H1 (cell line): Measurements from ENCODE around the gene LACTB. TPM values are rescaled to one million over a fixed set of nuclear protein-coding genes. Genes with fewer than 3 reads are reported as not detected.

Source experiments
- CTCF ChIA-PET: fragments of 300-600 bp; sonication (Branson Sonifier 250); formaldehyde crosslinking; loops from one replicate; lab custom pipeline; 2021; ENCODE audit not compliant: partially characterized antibody; lab: Charles Lee
- POLR2A ChIA-PET: fragments of 300-600 bp; sonication (Branson Sonifier 250); formaldehyde crosslinking; loops from one replicate; lab custom pipeline; 2021; ENCODE audit warnings: inconsistent platforms; ENCODE audit not compliant: partially characterized antibody; lab: Charles Lee
- DNase-seq, 2 experiments: peaks; one replicate each; pipeline versions ENCODE4 v3.0.0 to v3.0.0-alpha.2; 2010 to 2022; ENCODE audit warnings: low spot score in 2 of 2, low read depth in 1 of 2, mixed read lengths in 1 of 2
- FAIRE-seq: peaks from 2 replicates; lab custom pipeline; 2011; peaks lifted over from hg19 to GRCh38; lab: Jason Lieb, UNC
- H2AFZ ChIP-seq: 2 replicates; pipeline ENCODE4 v1.8.1; 2012; ENCODE audit warnings: low read length, inconsistent platforms
- H2AK5ac ChIP-seq: 2 replicates; pipeline ENCODE4 v1.6.1; 2013; ENCODE audit warnings: low read depth, low read length
- H2BK120ac ChIP-seq: replicated peaks from 2 replicates; pipeline ENCODE3; 2013; ENCODE audit warnings: low read depth, low read length, inconsistent platforms
- H2BK12ac ChIP-seq: 2 replicates; pipeline ENCODE4 v1.6.1; 2013; ENCODE audit warnings: low read depth, low read length
- H2BK15ac ChIP-seq: 2 replicates; pipeline ENCODE4 v1.6.1; 2013; ENCODE audit warnings: low read length
- H2BK20ac ChIP-seq: 2 replicates; pipeline ENCODE4 v1.6.1; 2013; ENCODE audit warnings: low read length
- H2BK5ac ChIP-seq: 2 replicates; pipeline ENCODE4 v1.6.1; 2013; ENCODE audit warnings: low read depth, low read length
- H3K14ac ChIP-seq: 2 replicates; pipeline ENCODE4 v1.6.1; 2013; ENCODE audit warnings: inconsistent platforms; ENCODE audit not compliant: insufficient read length
- H3K18ac ChIP-seq: 2 replicates; pipeline ENCODE4 v1.6.1; 2013; ENCODE audit warnings: low read length; ENCODE audit errors: extremely low read depth
- H3K23ac ChIP-seq: 2 replicates; pipeline ENCODE4 v1.6.1; 2013; ENCODE audit warnings: inconsistent platforms; ENCODE audit not compliant: insufficient read length
- H3K23me2 ChIP-seq: 2 replicates; pipeline ENCODE4 v1.6.1; 2013; ENCODE audit warnings: low read depth, low read length
- H3K27ac ChIP-seq: 2 replicates; pipeline ENCODE4 v1.6.1; 2011; ENCODE audit warnings: low read depth, low read length, inconsistent platforms
- H3K27me3 ChIP-seq, 4 experiments: replicated peaks in 1 of 4; 1 replicate in 1 of 4; 2 replicates in 3 of 4; pipeline versions ENCODE4 v1.6.1 to v1.8.1; 2011 to 2013; ENCODE audit warnings: low read length in 3 of 4, mild to moderate bottlenecking in 3 of 4, inconsistent platforms in 2 of 4, mixed read lengths in 2 of 4, moderate library complexity in 1 of 4; ENCODE audit not compliant: control insufficient read depth in 3 of 4, insufficient read depth in 3 of 4; ENCODE audit errors: extremely low read depth in 1 of 4
- H3K36me3 ChIP-seq, 4 experiments: 2 replicates each; pipeline versions ENCODE4 v1.6.1 to v1.8.1; 2011 to 2013; ENCODE audit warnings: mild to moderate bottlenecking in 4 of 4, low read length in 3 of 4, moderate library complexity in 2 of 4, control low read depth in 1 of 4, inconsistent platforms in 1 of 4; ENCODE audit not compliant: insufficient read depth in 4 of 4, control insufficient read depth in 2 of 4
- H3K4ac ChIP-seq: replicated peaks from 2 replicates; pipeline ENCODE3; 2013; ENCODE audit warnings: low read length, low read depth, mixed read lengths, inconsistent platforms; ENCODE audit not compliant: insufficient read length
- H3K4me1 ChIP-seq, 4 experiments: replicated peaks in 1 of 4; 1 replicate in 1 of 4; 2 replicates in 3 of 4; pipeline versions ENCODE4 v1.6.1 to v1.8.1; 2011 to 2013; ENCODE audit warnings: low read length in 3 of 4, inconsistent platforms in 2 of 4, mixed read lengths in 1 of 4; ENCODE audit not compliant: insufficient read depth in 4 of 4, control insufficient read depth in 3 of 4
- H3K4me2 ChIP-seq, 2 experiments: 2 replicates each; pipeline versions ENCODE4 v1.6.1 to v1.8.1; 2011 to 2013; ENCODE audit warnings: low read depth in 2 of 2, low read length in 2 of 2, control low read depth in 1 of 2, inconsistent platforms in 1 of 2, mild to moderate bottlenecking in 1 of 2; ENCODE audit not compliant: insufficient read depth in 1 of 2
- H3K4me3 ChIP-seq, 4 experiments: fragments of 200-600, 300-600 bp in 1 of 4; sonication (generic), shearing (Covaris generic), sonication (Bioruptor Twin) in 1 of 4; 2 replicates each; pipeline versions ENCODE4 v1.5.1 to v1.8.1; 2011 to 2016; ENCODE audit warnings: low read length in 4 of 4, low read depth in 3 of 4, control low read depth in 2 of 4, inconsistent platforms in 2 of 4, mild to moderate bottlenecking in 2 of 4, mixed read lengths in 1 of 4, moderate library complexity in 1 of 4; ENCODE audit not compliant: insufficient read depth in 2 of 4; ENCODE audit errors: extremely low read depth in 1 of 4
- H3K56ac ChIP-seq: replicated peaks from 2 replicates; pipeline ENCODE3; 2013; ENCODE audit warnings: low read depth, mild to moderate bottlenecking, mixed read lengths, low read length, inconsistent platforms; ENCODE audit not compliant: insufficient read length
- H3K79me1 ChIP-seq: 2 replicates; pipeline ENCODE4 v1.6.1; 2013; ENCODE audit warnings: low read depth, low read length, control low read depth
- H3K79me2 ChIP-seq, 2 experiments: 2 replicates each; pipeline versions ENCODE4 v1.6.1 to v1.8.1; 2012 to 2013; ENCODE audit warnings: low read length in 2 of 2, mild to moderate bottlenecking in 2 of 2, inconsistent platforms in 1 of 2; ENCODE audit not compliant: insufficient read depth in 2 of 2, control insufficient read depth in 1 of 2
- H3K9ac ChIP-seq, 4 experiments: replicated peaks in 1 of 4; 1 replicate in 1 of 4; 2 replicates in 3 of 4; pipeline versions ENCODE4 v1.6.1 to v1.8.1; 2011 to 2013; ENCODE audit warnings: low read depth in 3 of 4, low read length in 3 of 4, control low read depth in 2 of 4, mild to moderate bottlenecking in 2 of 4, moderate library complexity in 2 of 4, inconsistent platforms in 1 of 4; ENCODE audit errors: extremely low read depth in 1 of 4
- H3K9me3 ChIP-seq, 2 experiments: 2 replicates each; pipeline versions ENCODE4 v1.6.1 to v1.8.1; 2012 to 2013; ENCODE audit warnings: mild to moderate bottlenecking in 2 of 2, moderate library complexity in 2 of 2, control low read depth in 1 of 2, inconsistent platforms in 1 of 2, low read depth in 1 of 2, low read length in 1 of 2, mixed read lengths in 1 of 2; ENCODE audit not compliant: insufficient read depth in 2 of 2
- H4K20me1 ChIP-seq, 2 experiments: replicated peaks in 1 of 2; 2 replicates each; pipeline versions ENCODE3 to v1.8.1; 2011 to 2013; ENCODE audit warnings: inconsistent platforms in 2 of 2, low read length in 2 of 2, mild to moderate bottlenecking in 1 of 2; ENCODE audit not compliant: insufficient read depth in 2 of 2, control insufficient read depth in 1 of 2
- H4K5ac ChIP-seq: 2 replicates; pipeline ENCODE4 v1.6.1; 2013; ENCODE audit warnings: low read length, low read depth, mixed read lengths, inconsistent platforms; ENCODE audit not compliant: insufficient read length
- H4K8ac ChIP-seq: 2 replicates; pipeline ENCODE4 v1.8.0; 2013; ENCODE audit warnings: mild to moderate bottlenecking, moderate library complexity, low read length, inconsistent platforms; ENCODE audit not compliant: insufficient read depth; ENCODE audit errors: extremely low read depth
- H4K91ac ChIP-seq: replicated peaks from 2 replicates; pipeline ENCODE3; 2013; ENCODE audit warnings: low read length, mixed read lengths, inconsistent platforms; ENCODE audit not compliant: insufficient read length
- CREB1 ChIP-seq: IDR thresholded peaks from 2 replicates; pipeline ENCODE4 v1.6.1; 2012; ENCODE audit warnings: inconsistent platforms
- CTCF ChIP-seq, 3 experiments: IDR thresholded peaks; 1 replicate in 2 of 3; 2 replicates in 1 of 3; pipeline versions ENCODE4 v1.5.1 to v1.6.1; 2011; ENCODE audit warnings: low read length in 3 of 3, mild to moderate bottlenecking in 3 of 3, inconsistent platforms in 2 of 3, low read depth in 1 of 3, moderate library complexity in 1 of 3; ENCODE audit not compliant: insufficient read depth in 1 of 3; ENCODE audit errors: control extremely low read depth in 1 of 3
- EP300 ChIP-seq, 2 experiments: IDR thresholded peaks; 1 replicate in 1 of 2; 2 replicates in 1 of 2; pipeline ENCODE4 v1.6.1; 2011 to 2012; ENCODE audit warnings: low read depth in 2 of 2, low read length in 2 of 2, mild to moderate bottlenecking in 2 of 2, borderline replicate concordance in 1 of 2, inconsistent platforms in 1 of 2, moderate library complexity in 1 of 2
- JUND ChIP-seq: IDR thresholded peaks from 2 replicates; pipeline ENCODE4 v1.6.1; 2011; ENCODE audit warnings: mild to moderate bottlenecking, improper control_type of control experiment, low read length
- NANOG ChIP-seq: IDR thresholded peaks from 2 replicates; pipeline ENCODE4 v1.6.1; 2011; ENCODE audit warnings: low read length, low read depth, mild to moderate bottlenecking, inconsistent platforms; ENCODE audit not compliant: insufficient read depth, poor library complexity, severe bottlenecking
- PHF8 ChIP-seq: fragments of 200-600 bp; sonication (generic); conservative IDR thresholded peaks from 2 replicates; pipeline ENCODE4 v1.7.1; 2012; ENCODE audit warnings: low read depth, mild to moderate bottlenecking, inconsistent platforms, low read length, moderate library complexity
- RBBP5 ChIP-seq: IDR thresholded peaks from 2 replicates; pipeline ENCODE4 v1.7.1; 2012; ENCODE audit warnings: low read depth, mild to moderate bottlenecking, inconsistent platforms, low read length, moderate library complexity, borderline replicate concordance
- SIX5 ChIP-seq: IDR thresholded peaks from 2 replicates; pipeline ENCODE4 v1.6.1; 2011; ENCODE audit warnings: mild to moderate bottlenecking, low read depth, low read length
- SUZ12 ChIP-seq: fragments of 200-600 bp; sonication (generic); IDR thresholded peaks from 2 replicates; pipeline ENCODE4 v1.6.1; 2012; ENCODE audit warnings: mild to moderate bottlenecking, inconsistent platforms, low read length, moderate library complexity, mixed read lengths
- WGBS, 2 experiments: shearing (Covaris generic) in 1 of 2; methylation state at CpG; one replicate each; pipeline versions ENCODE4 v1.1.6 to v1.1.7; 2013 to 2015; ENCODE audit warnings: low lambda C conversion rate in 2 of 2, mixed read lengths in 2 of 2, inconsistent platforms in 1 of 2, low coverage in 1 of 2, missing lambda C conversion rate in 1 of 2; ENCODE audit not compliant: insufficient replicate concordance in 2 of 2, insufficient coverage in 1 of 2, insufficient read length in 1 of 2; ENCODE audit errors: extremely low coverage in 1 of 2, missing lambda C conversion rate in 1 of 2; 5-methylcytosine and 5-hydroxymethylcytosine counted together
- polyA plus RNA-seq, 7 experiments: library from polyadenylated mRNA; depleted of rRNA in 3 of 7; stranded (reverse) in 5 of 7; unstranded in 2 of 7; fragments of >200 nt in 5 of 7; fragments of 200-250 nt in 2 of 7; gene quantifications; 1 replicate in 5 of 7; 2 replicates in 1 of 7; 4 replicates in 1 of 7; pipeline versions ENCODE4 v1.2.1 to v1.2.3, GENCODE V29; 2011 to 2013; ENCODE audit warnings: missing spikeins in 2 of 7, mixed read lengths in 2 of 7
- total RNA-seq: library from RNA; stranded (reverse); fragmentation: NEBNext Ultra II Directional; extraction: Animal tissue kit (Norgen Biotek cat#: 25700); gene quantifications from 2 replicates; pipeline ENCODE4 v1.2.1, GENCODE V29; 2021

The LACTB gene
- total and polyA plus RNA-seq, 2 of the 8 experiments (the other 6 are each of a cell fraction or from before 2014, with no cell fraction given): 5.8 to 14.9 TPM

- H3K4me3 ChIP-seq: no peak overlapping the region
- no peak overlapping the region for H2BK12ac ChIP-seq
- H3K56ac ChIP-seq: no peak overlapping the region
- 0 out of 2 replicates have a peak overlapping the region, but pooled peaks have one; percentile 13 for H2BK20ac ChIP-seq
- ChIA-PET CTCF (interaction anchor here (0.5 to 3.5 kb wide), 10 partner anchors 10 to 350 kb away, joined by 3 to 22 read pairs (median 4); no protein-coding TSS in a partner anchor), POLR2A (interaction anchor here (1.2 to 18.5 kb wide), 4 partner anchors 22 to 241 kb away, joined by 3 to 325 read pairs (median 91); partner anchors contain the start of gene TPM1)
- H3K36me3 ChIP-seq: no peaks in the 10 kb centered on the region
- no peak overlapping the region for H3K4ac ChIP-seq
- H4K20me1 ChIP-seq: no peaks in the 10 kb centered on the region
- H4K5ac ChIP-seq: no peak overlapping the region
- no peaks in the 10 kb centered on the region for H3K79me1 ChIP-seq
- H3K18ac ChIP-seq: no peak overlapping the region
- no peaks in the 10 kb centered on the region for H3K23me2 ChIP-seq
- H3K23ac ChIP-seq: no peak overlapping the region
- no peaks in the 10 kb centered on the region for H3K27me3 ChIP-seq
- FAIRE-seq (no peak), DNase-seq (no peak)
- H4K8ac ChIP-seq: no peak overlapping the region
- H2AFZ ChIP-seq: no peak overlapping the region
- no peaks in the 10 kb centered on the region for H3K79me2 ChIP-seq
- H2BK15ac ChIP-seq: no peak overlapping the region
- no peak overlapping the region for H3K9ac ChIP-seq
- H3K27ac ChIP-seq: no peak overlapping the region
- no peaks in the 10 kb centered on the region for H3K9me3 ChIP-seq
- no peak overlapping the region for H2BK5ac ChIP-seq
- peaks cover 4 to 14% (median 9%) of the 10 kb centered on the region in 4 experiments; a peak in 5 of 7 replicates for H3K4me1 ChIP-seq
- H3K4me2 ChIP-seq: no peak overlapping the region
- H3K14ac ChIP-seq: no peak overlapping the region
- no peak overlapping the region for H4K91ac ChIP-seq
- H2AK5ac ChIP-seq: no peak overlapping the region
- 73% methylated on average over 4 of the region's 4 CpGs; no CpG with 5 or more reads in 1 of the 2 experiments for WGBS, 2 experiments
- H2BK120ac ChIP-seq: no peak overlapping the region
- TF ChIP-seq PHF8 (no peak), CREB1 (no peak), NANOG (no peak), CTCF (IDR thresholded peaks at IDR 0.05; ENCODE audit: control extremely low read depth in 1 of 3, insufficient read depth in 1 of 3, low read depth in 1 of 3, low read length in 3 of 3) (no peak), JUND (no peak), RBBP5 (no peak), EP300 (IDR thresholded peaks at IDR 0.05; ENCODE audit: borderline replicate concordance in 1 of 2, low read depth in 2 of 2, low read length in 2 of 2) (no peak), SUZ12 (no peak), SIX5 (no peak)
Measured at GRCh38 chr15:63091679-63092446, 29.8 kb upstream of the LACTB start.
